D721Med (cell line): ENCODE data around the gene LCN1.

ENCODE experiments used
- DNase-seq: peaks from one replicate; pipeline ENCODE4 v3.0.0; 2011; ENCODE audit warnings: low spot score; ENCODE audit not compliant: insufficient read length
- FAIRE-seq: peaks from 2 replicates; lab custom pipeline; 2011; peaks lifted over from hg19 to GRCh38; lab: Jason Lieb, UNC
- TF ChIP-seq, protein P1 (sequence below): IDR thresholded peaks from 2 replicates; pipeline ENCODE4 v1.5.1; 2012; ENCODE audit warnings: mild to moderate bottlenecking, control low read depth; ENCODE audit not compliant: insufficient read depth; ENCODE audit errors: missing control alignments

The LCN1 gene

DNA sequence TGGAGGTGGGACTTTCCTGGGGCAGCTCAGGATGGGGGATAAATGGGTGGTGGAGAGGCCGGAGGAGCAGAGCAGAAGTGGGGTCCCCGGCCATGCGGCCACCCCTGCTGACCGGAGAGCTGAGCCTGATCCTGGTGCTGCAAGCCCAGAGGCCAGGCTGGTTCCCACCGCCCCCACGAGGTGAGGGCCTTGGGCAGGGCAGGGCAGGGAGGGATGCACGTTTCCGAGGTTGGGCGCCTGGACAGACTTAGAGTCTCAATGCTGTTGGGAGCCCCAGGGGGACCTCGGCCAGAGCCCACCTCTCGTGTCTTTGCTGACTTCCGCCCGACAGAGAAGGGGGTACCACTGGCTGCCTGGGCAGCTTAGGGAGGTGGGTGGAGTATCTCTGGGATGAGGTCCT lies 30.2 kb downstream of the LCN1 start:
- no peak for DNase-seq
- no peak for FAIRE-seq
- TF ChIP-seq, protein P1, sequence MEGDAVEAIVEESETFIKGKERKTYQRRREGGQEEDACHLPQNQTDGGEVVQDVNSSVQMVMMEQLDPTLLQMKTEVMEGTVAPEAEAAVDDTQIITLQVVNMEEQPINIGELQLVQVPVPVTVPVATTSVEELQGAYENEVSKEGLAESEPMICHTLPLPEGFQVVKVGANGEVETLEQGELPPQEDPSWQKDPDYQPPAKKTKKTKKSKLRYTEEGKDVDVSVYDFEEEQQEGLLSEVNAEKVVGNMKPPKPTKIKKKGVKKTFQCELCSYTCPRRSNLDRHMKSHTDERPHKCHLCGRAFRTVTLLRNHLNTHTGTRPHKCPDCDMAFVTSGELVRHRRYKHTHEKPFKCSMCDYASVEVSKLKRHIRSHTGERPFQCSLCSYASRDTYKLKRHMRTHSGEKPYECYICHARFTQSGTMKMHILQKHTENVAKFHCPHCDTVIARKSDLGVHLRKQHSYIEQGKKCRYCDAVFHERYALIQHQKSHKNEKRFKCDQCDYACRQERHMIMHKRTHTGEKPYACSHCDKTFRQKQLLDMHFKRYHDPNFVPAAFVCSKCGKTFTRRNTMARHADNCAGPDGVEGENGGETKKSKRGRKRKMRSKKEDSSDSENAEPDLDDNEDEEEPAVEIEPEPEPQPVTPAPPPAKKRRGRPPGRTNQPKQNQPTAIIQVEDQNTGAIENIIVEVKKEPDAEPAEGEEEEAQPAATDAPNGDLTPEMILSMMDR, result no peak

DNA sequence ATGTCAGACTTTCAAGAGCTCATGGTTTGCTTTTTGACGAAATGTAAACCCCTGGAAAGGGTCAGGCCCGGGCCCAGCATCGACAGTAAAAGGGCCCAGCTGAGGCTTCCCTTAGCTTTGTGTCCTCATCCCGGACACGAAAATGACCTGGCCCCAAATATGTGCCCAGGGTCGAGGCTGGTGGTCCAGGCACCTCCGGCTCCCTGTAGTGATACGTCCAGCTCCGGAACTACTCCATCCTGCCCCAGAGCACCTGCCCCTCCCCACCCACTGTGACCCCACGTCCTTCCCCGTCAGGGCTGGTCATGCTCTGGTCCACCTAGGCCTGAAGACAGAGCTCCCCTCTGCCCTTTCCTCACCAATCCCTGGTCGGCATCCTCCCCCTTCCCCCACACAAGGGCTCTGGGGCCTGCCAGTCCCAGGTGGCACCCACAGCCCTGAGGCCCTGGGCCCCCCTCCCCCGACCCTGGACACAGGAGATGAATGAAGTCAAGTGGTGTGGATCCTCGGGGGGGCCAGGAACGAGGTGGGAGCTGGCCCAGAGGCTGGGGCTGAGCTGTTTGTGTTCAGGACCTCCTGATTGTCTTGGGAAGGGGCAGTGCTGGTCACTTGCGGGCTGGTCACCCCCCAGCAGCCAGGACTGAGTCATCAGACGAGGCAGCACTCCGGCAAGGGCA lies 30.9 kb downstream of the LCN1 start:
- no peak for FAIRE-seq
- TF ChIP-seq, protein P1, result no peak
- DNase-seq, result no peak

DNA sequence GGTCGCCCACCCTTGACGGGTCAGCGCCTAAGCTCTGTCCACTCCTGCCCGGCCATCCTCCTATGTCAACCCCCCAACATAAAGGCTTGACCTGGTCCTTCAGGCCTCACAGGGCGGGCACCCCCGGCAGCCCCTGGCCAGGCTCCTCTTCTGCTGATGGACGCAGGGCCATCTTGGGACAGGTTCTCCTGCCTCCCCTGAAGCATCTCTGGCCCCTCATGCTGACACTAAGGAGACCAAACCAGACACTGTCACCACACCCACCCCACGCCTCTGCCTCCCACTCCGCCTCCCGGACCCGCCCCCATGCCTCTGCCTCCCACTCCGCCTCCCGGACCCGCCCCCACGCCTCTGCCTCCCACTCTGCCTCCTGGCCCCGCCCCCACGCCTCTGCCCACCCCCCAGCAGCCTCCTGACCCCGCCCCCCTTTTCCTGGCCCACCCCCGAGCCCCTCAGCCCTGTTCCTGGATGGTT lies 31.5 kb downstream of the LCN1 start:
- TF ChIP-seq, protein P1, result no peak
- FAIRE-seq (no peak), DNase-seq (no peak)

DNA sequence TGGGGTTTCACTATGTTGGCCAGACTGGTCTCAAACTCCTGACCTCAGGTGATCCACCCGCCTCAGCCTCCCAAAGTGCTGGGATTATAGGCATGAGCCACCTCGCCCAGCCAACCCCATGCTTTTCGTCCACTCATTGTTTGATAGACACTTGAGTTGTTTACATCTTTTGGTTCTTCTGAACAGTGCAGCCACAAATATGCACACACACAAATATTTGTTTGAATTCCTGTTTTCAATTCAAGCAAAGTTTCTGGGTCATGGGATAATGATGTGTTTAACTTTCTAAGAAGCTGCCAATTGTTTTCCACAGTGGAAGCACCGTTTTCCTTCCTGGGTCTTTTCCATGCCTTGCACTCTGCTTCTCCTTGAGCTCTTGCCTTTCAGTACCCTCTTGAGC lies 33.5 kb downstream of the LCN1 start:
- DNase-seq (no peak), FAIRE-seq (no peak)
- TF ChIP-seq, protein P1, result no peak

DNA sequence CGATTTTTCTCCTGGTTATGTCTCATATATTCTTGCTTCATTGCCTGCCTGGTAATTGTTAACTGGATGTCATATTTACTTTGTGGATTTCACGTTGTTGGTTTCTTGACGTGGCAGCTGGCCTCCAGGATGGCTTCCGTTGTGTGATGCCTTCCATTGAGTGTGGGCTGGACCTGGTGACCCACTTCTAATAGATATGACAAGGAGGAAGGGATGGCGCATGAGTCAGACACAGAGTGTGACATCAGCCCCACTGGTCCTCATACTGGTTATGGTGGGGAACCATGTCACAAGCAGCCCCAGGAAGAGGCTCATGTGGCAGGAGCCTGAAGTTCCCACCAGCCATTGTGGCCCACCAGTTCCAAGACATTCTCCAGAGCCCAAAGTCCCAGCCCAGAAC lies 34.0 kb downstream of the LCN1 start:
- TF ChIP-seq, protein P1, result no peak
- DNase-seq (no peak), FAIRE-seq (no peak)

DNA sequence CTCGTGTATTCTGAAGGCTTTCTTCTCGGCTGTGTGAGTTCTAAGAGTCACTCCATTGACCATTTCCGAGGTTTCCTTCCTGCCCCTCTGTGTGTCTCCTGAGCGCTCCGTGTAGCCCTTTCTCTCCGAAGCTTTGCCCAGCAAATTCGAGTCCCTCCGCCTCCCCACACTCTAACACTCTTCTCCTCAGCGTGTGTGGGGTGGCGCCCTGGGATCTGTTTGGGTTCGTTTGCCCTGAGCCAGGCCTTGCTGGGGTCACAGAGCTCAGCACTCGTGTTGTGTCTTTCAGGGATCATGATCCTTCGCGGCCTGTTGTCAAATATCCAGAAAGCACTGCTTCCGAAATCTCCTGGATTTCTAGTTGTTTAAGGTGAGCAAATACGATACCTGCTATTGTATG lies 34.7 kb downstream of the LCN1 start:
- TF ChIP-seq, protein P1, result no peak
- FAIRE-seq, result no peak
- no peak for DNase-seq

DNA sequence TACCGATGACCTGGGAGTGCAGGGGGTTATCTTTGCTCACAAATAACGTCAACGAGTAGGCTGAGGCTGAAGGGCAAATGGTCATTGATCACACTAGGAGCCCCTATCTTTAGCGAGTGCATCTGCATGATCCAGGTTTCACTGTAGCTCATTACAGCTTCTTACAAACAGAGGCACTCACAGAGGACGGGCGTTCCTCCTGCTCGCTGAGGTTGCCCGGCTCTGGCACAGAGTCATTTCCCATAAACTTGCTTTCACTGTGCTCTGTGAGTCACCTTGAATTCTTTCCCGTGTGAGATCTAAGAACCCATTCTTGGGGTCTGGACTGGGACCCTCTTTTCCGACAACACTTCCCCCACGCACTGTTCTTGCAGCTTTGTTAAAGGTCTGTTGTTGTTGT lies 38.4 kb downstream of the LCN1 start:
- FAIRE-seq, result no peak
- TF ChIP-seq, protein P1, result no peak
- DNase-seq, result no peak
